ENCODE data around the gene DNAAF5.

Gene DNAAF5

GRCh38 chr7:707296-708000 lies 19.1 kb upstream of the DNAAF5 start:
- no peak for DNase-seq

DNA sequence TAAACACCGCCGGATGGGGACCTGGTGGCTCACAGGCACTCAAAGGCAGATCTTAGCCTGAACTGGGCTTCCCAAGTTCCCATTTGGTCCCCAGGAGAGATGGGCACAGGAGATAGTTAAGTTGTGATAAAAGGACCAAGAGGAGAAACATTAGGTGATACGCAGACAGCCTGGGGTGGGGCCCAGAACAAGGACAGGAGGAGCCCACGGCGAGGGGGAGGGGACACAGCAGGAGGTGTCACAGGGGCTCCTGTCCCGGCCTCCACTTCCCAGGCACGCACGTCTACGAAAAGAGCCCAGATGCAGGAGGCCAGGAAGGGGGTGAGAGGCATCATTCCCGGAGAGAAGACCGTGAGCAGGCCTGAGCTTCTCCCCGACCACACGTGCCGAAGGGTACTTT lies 16.3 kb upstream of the DNAAF5 start:
- DNase-seq = no peak

- DNase-seq = no peak
These were observed 15.2 kb upstream of the DNAAF5 start for GRCh38 chr7:711093-711921.

GRCh38 chr7:711922-712380 lies 14.5 kb upstream of the DNAAF5 start:
- DNase-seq = no peak

GRCh38 chr7:712381-713138 lies 13.9 kb upstream of the DNAAF5 start:
- no peak for DNase-seq

DNA sequence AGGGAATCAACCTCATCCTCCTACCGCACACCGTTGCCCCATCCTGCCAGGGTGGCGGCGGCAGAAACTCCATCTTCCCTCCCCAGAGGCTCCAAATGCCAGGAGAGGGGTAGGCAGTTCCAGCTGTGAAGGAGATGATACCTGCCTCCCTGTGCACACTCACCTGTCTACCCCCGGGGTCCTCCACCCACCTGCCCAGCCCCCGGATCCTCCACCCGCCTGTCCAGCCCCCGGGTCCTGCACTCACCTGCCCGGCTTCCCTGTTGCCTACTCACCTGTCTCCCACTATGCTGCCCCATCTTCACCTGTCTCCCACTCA lies 13.4 kb upstream of the DNAAF5 start:
- DNase-seq = no peak

DNA sequence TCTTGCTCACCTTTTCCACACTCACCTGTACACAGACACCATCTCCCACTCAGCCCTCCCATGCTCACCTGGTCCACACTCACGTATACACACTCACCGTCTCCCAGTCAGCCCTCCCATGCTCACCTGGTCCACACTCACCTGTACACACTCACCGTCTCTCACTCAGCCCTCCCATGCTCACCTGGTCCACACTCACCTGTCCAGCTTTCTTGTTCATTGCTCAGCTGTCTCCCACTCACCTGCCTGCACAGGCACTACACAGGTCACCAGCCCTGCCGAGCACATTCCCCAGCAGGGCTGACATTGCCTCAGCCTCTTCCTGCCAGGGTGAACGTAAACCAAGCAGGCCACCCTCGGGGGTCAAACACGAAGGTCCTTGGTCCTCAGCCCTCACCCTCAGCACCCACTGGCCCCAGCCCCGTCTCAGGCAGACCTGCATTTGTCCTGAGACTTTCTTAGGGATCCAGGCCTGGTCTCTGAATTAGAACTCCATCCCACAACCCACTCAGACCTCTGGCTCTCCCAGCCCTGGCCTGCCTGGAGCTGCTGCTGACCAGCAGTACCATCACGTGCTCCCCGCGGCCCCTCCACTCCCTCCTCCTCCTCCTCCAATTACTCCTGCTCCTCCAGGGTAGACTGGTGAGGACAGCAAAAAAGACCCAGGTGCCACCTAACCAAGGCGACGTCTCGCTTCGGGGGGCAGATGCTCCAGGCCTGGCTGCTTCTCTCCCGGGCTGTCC lies 12.8 kb upstream of the DNAAF5 start:
- no peak for DNase-seq

- DNase-seq = no peak
These were observed 12.2 kb upstream of the DNAAF5 start for GRCh38 chr7:714251-714671.

- no peak for DNase-seq
These were observed 10.3 kb upstream of the DNAAF5 start for GRCh38 chr7:716222-716621.

DNA sequence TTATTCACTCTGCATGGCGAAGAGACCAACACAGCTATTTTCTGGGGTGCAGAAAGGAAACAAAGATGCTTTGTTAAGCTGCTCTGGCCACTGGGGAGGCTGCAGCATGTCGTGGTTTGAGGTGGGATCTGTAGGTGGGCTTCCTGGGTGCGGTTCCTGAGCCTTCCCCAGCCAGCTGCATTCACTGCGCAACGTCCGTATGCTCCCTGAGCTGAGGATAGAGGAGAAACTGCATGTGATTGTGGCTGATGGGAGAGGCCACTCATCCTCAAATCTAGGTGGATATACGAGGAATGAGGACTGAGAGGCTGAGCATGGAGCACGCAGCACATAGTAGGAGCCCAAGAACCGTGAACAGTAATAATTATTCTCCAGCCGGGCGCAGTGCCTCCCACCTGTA lies 9.9 kb upstream of the DNAAF5 start:
- no peak for DNase-seq

GRCh38 chr7:721619-722248 lies 4.8 kb upstream of the DNAAF5 start:
- DNase-seq = no peak

DNA sequence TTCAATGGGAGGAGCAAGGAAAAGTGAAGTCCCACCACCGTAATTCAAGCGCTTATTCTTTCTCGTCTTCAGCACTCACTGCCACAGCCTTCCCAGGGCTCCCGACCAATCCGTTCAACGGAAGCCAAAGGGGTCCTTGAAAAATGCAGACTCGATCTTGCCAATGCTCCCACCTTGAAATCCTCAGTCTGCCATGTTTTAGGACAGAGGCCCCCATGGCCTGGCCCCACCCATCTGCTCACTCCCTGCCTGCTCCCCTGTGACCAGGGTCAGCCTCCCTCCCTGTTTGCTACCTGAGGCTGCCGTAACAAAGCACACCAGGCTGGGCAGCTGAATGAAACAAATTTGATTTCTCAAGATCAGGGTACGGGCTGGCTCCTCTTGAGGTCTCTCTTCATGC lies 3.0 kb upstream of the DNAAF5 start:
- no peak for DNase-seq

- no peak for DNase-seq
These were observed 2.2 kb upstream of the DNAAF5 start for GRCh38 chr7:724298-724697.

- no peak for DNase-seq
These were observed 1.1 kb upstream of the DNAAF5 start for GRCh38 chr7:725223-726005.

DNA sequence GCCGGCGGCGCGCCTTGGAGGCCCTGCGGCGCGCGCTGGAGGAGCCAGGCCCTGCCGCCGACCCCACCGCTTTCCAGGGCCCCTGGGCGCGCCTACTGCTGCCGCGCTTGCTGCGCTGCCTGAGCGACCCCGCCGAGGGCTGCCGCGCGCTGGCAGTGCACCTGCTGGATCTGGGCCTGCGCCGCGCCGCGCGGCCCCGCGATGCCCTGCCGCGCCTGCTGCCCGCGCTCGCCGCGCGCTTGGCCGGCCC lies 280 bp downstream of the DNAAF5 start:
- no peak for DNase-seq

- peak; percentile 47 to 65 for DNase-seq
These were observed 756 bp downstream of the DNAAF5 start, which contains the start of gene PRKAR1B for GRCh38 chr7:727104-727805. TSS of gene PRKAR1B (minus strand) at chr7:727281. CDS start at chr7:711505, 15,776 bp downstream.

- DNase-seq = no peak
These were observed 1.4 kb downstream of the DNAAF5 start for GRCh38 chr7:727806-728460.

DNA sequence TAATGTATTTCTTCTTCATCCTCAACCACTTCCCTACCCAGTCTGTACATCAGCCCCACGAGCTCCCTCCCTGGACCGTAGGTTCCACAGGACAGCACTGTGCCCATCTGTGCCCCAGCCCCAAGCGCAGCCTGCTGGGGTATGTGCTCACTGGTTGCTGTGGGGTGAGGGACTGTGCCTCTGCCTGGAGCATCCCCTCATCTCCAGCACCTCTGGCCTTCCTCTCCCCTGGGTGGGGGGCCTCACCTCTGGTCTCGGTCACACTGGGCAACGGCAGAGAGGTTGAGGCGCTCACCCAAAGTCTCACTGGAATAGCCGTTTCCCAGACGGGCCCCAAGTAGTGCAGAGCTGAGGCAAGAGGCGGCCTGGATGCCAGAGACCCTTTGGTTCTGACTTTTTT lies 2.1 kb downstream of the DNAAF5 start:
- no peak for DNase-seq

DNA sequence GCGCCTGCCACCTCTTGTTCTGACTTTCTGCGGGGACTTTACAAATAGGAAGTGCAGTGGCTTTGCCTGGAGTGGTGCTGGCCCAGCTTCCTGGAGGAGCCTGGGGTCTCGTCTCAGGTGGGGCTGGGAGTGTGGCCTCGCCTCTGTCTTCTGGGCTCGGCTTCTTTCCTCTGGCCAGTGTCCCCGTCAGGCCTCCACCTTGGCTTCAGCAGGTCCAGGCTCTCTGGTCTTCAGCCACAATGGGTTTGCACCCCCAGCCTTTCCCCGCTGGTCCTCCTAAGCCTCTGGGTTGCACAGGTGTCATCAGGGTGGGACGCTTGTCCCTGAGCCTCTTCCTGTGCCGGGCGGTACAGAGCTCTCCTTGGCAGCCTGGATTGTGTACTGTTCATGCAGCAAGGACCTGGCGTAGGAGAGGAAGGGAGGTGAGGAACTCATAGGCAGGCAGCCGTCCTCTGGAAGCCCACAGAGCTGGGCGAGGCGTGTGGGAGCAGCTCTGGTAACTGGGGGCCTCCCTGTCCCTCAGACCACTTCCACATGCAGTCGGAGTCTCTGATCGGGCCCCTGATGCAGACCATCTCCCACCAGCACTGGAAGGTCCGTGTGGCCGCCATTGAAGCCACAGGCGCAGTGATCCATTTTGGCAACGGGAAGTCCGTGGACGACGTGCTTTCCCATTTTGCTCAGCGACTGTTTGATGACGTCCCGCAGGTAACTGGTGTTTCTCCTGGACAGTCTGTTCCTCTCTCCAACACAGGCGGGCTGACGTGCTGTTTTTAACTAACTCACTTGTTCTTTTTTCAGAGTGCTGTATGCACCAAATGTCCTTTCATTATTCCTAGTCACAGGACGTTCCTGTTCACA lies 2.9 kb downstream of the DNAAF5 start:
- DNase-seq = no peak
